GM18868 (cell line): ENCODE results near the gene BANF2.

Experiments
- ATAC-seq: cut with Tn5 transposase; IDR thresholded peaks from one replicate; pipeline ENCODE4 v1.9.1; 2021; ENCODE audit warnings: mild to moderate bottlenecking, moderate library complexity; ENCODE audit not compliant: unreplicated experiment

The BANF2 gene

GRCh38 chr20:17708675-17709360 lies 9.1 kb downstream of the BANF2 start:
- no peak for ATAC-seq

- ATAC-seq, result no peak
Observed at GRCh38 chr20:17709361-17710293, 9.9 kb downstream of the BANF2 start.

- ATAC-seq, result no peak
Observed at GRCh38 chr20:17710379-17711266, 10.9 kb downstream of the BANF2 start.

GRCh38 chr20:17711267-17711627 lies 11.5 kb downstream of the BANF2 start:
- ATAC-seq, result no peak

GRCh38 chr20:17712201-17712600 lies 12.4 kb downstream of the BANF2 start:
- ATAC-seq, result no peak

- ATAC-seq, result no peak
Observed at GRCh38 chr20:17712708-17713107, 12.9 kb downstream of the BANF2 start.

GRCh38 chr20:17714597-17714996 lies 14.8 kb downstream of the BANF2 start:
- ATAC-seq, result no peak

GRCh38 chr20:17715075-17715474 lies 15.3 kb downstream of the BANF2 start:
- ATAC-seq, result no peak

- ATAC-seq, result no peak
Observed at GRCh38 chr20:17716331-17716730, 16.6 kb downstream of the BANF2 start.

- no peak for ATAC-seq
Observed at GRCh38 chr20:17720755-17721154, 21.0 kb downstream of the BANF2 start.

- ATAC-seq, result no peak
Observed at GRCh38 chr20:17721802-17722486, 22.2 kb downstream of the BANF2 start.

GRCh38 chr20:17722493-17723300 lies 22.9 kb downstream of the BANF2 start:
- no peak for ATAC-seq

- ATAC-seq, result no peak
Observed at GRCh38 chr20:17723301-17723691, 23.5 kb downstream of the BANF2 start.

GRCh38 chr20:17725094-17725835 lies 25.5 kb downstream of the BANF2 start:
- ATAC-seq, result no peak

GRCh38 chr20:17726902-17727301 lies 27.1 kb downstream of the BANF2 start:
- no peak for ATAC-seq

GRCh38 chr20:17727351-17727750 lies 27.6 kb downstream of the BANF2 start:
- no peak for ATAC-seq

- ATAC-seq, result no peak
Observed at GRCh38 chr20:17728074-17728473, 28.3 kb downstream of the BANF2 start.

GRCh38 chr20:17730071-17730470 lies 30.3 kb downstream of the BANF2 start:
- ATAC-seq, result no peak

- ATAC-seq, result no peak
Observed at GRCh38 chr20:17731233-17731632, 31.5 kb downstream of the BANF2 start.
